H7 (cell line): Measurements from ENCODE around the gene SKOR2. TPM values are rescaled to one million over a fixed set of nuclear protein-coding genes. Genes with fewer than 3 reads are reported as not detected.

Experiments
- DNase-seq: peaks from one replicate; pipeline ENCODE4 v3.0.0; 2012
- H3K27me3 ChIP-seq: 2 replicates; pipeline ENCODE4 v1.6.0; 2011; ENCODE audit warnings: mild to moderate bottlenecking, low read length; ENCODE audit not compliant: control insufficient read depth, insufficient read depth
- H3K36me3 ChIP-seq: replicated peaks from 2 replicates; pipeline ENCODE4 v1.5.1; 2011; ENCODE audit warnings: low read length; ENCODE audit not compliant: control insufficient read depth, insufficient read depth
- H3K4me3 ChIP-seq: 2 replicates; pipeline ENCODE4 v1.5.1; 2011; ENCODE audit warnings: low read depth, mild to moderate bottlenecking, control low read depth, low read length, moderate library complexity; ENCODE audit not compliant: insufficient read depth
- total RNA-seq: library from RNA; depleted of rRNA; stranded (reverse); fragments of >200 nt; shearing (Covaris generic); gene quantifications from 2 replicates; pipeline ENCODE4 v1.2.3, GENCODE V29; 2014; rRNA removed

Gene SKOR2, protein sequence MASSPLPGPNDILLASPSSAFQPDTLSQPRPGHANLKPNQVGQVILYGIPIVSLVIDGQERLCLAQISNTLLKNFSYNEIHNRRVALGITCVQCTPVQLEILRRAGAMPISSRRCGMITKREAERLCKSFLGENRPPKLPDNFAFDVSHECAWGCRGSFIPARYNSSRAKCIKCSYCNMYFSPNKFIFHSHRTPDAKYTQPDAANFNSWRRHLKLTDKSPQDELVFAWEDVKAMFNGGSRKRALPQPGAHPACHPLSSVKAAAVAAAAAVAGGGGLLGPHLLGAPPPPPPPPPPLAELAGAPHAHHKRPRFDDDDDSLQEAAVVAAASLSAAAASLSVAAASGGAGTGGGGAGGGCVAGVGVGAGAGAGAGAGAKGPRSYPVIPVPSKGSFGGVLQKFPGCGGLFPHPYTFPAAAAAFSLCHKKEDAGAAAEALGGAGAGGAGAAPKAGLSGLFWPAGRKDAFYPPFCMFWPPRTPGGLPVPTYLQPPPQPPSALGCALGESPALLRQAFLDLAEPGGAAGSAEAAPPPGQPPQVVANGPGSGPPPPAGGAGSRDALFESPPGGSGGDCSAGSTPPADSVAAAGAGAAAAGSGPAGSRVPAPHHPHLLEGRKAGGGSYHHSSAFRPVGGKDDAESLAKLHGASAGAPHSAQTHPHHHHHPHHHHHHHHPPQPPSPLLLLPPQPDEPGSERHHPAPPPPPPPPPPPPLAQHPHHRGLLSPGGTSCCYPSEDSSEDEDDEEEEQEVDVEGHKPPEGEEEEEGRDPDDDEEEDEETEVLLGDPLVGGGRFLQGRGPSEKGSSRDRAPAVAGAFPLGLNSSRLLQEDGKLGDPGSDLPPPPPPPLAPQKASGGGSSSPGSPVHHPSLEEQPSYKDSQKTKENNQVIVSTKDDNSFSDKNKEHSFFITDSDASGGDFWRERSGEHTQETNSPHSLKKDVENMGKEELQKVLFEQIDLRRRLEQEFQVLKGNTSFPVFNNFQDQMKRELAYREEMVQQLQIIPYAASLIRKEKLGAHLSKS
- 0.07 and 0.15 TPM in 2 replicates for total RNA-seq

- Histone ChIP-seq H3K27me3 (peaks cover 98% of the 10 kb centered on the region), H3K4me3 (peak within 1 kb of the TSS; percentile 33), H3K36me3 (no peaks in the 10 kb centered on the region)
- peak; percentile 79 for DNase-seq
These were observed at the start of gene SKOR2 for GRCh38 chr18:47251289-47252120. Gene SKOR2, minus strand, starts transcription at chr18:47251660. Its CDS starts 2,477 bp downstream, at chr18:47249183.

GRCh38 chr18:47296462-47296861 is 45.0 kb upstream of the SKOR2 start:
- H3K27me3 ChIP-seq: no peaks in the 10 kb centered on the region
- H3K4me3 ChIP-seq: no peak overlapping the region
- no peaks in the 10 kb centered on the region for H3K36me3 ChIP-seq
- no peak for DNase-seq

DNA sequence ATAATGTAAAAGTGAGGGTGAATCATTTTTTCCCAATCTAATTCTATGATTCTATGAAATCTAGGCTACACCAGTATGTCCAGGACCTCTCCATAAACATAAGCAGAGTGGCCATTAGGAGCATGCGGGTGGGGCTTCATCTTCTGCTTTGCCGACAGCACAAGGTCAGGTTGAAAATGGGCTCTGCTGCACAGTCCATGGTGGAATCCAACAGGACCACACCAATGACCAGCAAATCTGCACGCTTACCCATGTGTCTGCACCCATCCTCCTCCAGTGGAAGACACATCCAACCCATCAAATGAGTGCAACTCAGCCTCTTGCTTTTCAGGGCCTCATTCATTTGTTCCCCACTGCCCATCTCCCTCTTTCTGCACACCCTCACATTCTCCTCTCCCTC is 43.3 kb upstream of the SKOR2 start:
- DNase-seq: no peak
- no peaks in the 10 kb centered on the region for H3K27me3 ChIP-seq
- no peaks in the 10 kb centered on the region for H3K36me3 ChIP-seq
- H3K4me3 ChIP-seq: no peak overlapping the region

GRCh38 chr18:47288741-47289140 is 37.3 kb upstream of the SKOR2 start:
- Histone ChIP-seq H3K4me3 (no peak overlapping the region), H3K27me3 (no peaks in the 10 kb centered on the region), H3K36me3 (no peaks in the 10 kb centered on the region)
- DNase-seq: no peak

DNA sequence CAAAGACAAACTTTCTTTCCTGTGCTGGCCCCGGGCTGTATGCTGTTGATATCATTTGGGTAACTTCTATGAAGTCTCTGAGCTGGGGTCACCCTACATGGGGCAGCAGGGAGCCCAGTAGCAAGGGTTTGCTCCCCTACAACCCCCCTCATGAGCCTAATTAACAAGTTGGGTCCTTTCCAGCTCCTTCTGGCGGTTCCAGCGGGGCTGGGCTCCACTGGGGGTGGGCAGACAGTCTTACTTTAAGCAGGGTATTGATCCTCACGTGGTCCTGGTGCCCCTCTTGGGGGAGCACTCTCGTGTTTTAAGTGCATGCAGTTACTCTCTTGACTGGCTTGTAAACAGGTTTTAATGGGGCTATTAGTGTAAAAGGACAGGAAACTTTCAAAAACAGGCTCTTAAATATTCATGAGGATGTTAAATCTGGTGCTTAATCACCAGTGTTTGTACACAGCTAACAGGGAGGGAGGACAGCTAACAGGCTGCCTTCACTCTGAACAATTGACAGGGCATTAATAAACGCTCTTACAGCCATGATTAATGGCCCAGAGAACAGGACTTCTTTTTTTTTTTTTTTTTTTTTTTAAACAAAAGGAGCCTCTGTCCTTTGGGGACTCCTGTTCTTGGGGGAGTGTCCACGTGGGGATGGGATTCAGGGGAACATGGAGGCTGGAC is 36.6 kb upstream of the SKOR2 start:
- H3K36me3 ChIP-seq: no peaks in the 10 kb centered on the region
- H3K27me3 ChIP-seq: no peaks in the 10 kb centered on the region
- DNase-seq: no peak
- H3K4me3 ChIP-seq: no peak overlapping the region

GRCh38 chr18:47286776-47287410 is 35.4 kb upstream of the SKOR2 start:
- H3K36me3 ChIP-seq: no peaks in the 10 kb centered on the region
- DNase-seq: no peak
- no peak overlapping the region for H3K4me3 ChIP-seq
- no peaks in the 10 kb centered on the region for H3K27me3 ChIP-seq

DNA sequence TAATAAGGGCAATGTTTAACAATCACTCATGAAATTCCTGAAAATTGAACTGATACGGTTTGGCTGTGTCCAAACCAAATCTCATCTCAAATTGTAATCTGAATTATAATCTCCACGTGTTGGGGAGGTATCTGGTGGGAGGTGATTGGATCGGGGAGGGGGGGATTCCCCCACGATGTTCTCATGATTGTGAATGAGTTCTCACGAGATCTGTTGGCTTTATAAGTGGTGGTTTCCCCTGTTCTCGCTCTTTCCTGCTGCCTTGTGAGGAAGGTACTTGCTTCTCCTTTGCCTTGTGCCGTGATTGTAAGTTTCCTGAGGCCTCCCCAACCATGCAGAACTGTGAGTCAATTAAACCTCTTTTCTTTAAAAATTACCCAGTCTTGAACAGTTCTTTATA is 34.0 kb upstream of the SKOR2 start:
- no peak for DNase-seq
- H3K27me3 ChIP-seq: no peaks in the 10 kb centered on the region
- H3K36me3 ChIP-seq: no peaks in the 10 kb centered on the region
- no peak overlapping the region for H3K4me3 ChIP-seq

DNA sequence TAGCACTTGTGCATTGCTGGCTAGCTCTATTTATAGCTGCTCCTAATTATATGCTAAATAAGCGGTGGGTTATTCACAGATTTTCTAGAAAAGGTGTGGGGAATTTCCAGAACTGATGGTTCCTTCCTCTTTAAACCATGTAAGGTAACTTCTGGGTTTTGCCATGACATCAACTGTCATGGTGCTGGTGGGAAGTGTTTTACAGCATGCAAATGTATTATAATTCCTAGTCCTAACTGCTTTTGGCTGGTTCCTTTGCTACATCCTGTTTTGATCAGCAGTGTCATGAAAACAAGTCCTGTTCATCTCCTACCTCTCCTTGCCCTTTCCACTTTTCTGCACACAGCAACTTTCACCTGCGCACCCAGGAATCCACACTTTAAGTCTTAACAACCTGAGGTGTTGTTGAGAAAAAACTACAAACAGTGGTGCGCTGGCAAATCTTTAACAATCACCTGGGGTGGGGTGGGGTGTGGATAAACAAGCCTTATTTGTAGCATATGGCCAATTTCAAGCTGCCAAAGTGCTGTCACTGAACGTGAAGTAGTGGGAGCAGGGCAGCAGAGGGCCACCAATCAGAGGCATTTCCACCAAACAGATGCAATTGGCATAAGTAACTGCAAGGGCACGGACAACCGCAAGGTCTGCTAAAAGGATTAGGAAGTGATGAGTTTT is 33.4 kb upstream of the SKOR2 start:
- DNase-seq: no peak
- no peak overlapping the region for H3K4me3 ChIP-seq
- no peaks in the 10 kb centered on the region for H3K36me3 ChIP-seq
- H3K27me3 ChIP-seq: no peaks in the 10 kb centered on the region

GRCh38 chr18:47283476-47283875 is 32.0 kb upstream of the SKOR2 start:
- Histone ChIP-seq H3K27me3 (no peaks in the 10 kb centered on the region; the same call in 1 of the 2 replicates), H3K36me3 (no peaks in the 10 kb centered on the region), H3K4me3 (no peak overlapping the region)
- DNase-seq: peak; percentile 43

GRCh38 chr18:47280121-47280520 is 28.7 kb upstream of the SKOR2 start:
- H3K4me3 ChIP-seq: no peak overlapping the region
- H3K27me3 ChIP-seq: no peaks in the 10 kb centered on the region; the same call in 1 of the 2 replicates
- no peaks in the 10 kb centered on the region for H3K36me3 ChIP-seq
- no peak for DNase-seq

DNA sequence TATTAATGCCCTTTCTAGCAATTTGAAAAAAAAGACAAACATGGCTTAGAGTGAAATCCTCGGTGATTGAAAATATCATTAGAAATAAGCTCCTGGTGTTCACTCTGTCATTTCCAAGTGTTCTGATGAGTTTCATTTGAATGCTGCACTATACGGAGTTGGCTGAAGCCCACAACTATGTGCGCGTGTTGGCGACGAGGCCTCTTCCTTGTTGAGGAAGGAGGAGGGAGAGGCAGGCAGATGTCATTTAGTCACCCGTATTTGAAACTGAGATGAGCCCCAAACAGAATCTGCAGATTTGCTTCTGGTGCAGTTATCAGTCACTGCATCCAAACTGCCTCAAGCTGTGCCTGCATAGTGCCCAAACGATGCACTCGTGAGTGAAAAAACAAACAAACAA is 23.5 kb upstream of the SKOR2 start:
- no peaks in the 10 kb centered on the region; the same call in 1 of the 2 replicates for H3K27me3 ChIP-seq

DNA sequence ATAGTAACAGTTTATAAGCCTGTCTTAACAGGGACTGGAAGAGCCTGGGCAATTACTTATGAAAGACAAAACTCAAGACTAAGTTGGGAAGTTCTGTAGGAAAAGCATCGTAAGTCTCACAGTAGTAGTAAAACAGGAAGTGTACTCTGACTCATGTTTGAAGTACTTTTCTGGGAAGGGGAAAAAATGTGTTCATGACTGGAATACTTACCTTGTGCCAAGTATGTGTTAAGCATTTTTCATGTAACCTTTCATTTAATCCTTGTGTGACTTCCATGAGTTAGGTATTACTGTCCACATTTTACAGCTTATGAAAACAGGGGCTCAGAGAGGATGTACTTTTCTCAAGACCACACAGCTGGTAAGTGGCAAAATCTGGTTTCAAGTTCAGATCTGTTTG is 13.7 kb upstream of the SKOR2 start:
- H3K4me3 ChIP-seq: no peak overlapping the region
- no peak for DNase-seq
- peaks cover 56% of the 10 kb centered on the region for H3K27me3 ChIP-seq
- no peaks in the 10 kb centered on the region for H3K36me3 ChIP-seq

More for the DNA sequence above, 23.5 kb upstream of the SKOR2 start:
- DNase-seq: no peak
- no peak overlapping the region for H3K4me3 ChIP-seq
- H3K36me3 ChIP-seq: no peaks in the 10 kb centered on the region

DNA sequence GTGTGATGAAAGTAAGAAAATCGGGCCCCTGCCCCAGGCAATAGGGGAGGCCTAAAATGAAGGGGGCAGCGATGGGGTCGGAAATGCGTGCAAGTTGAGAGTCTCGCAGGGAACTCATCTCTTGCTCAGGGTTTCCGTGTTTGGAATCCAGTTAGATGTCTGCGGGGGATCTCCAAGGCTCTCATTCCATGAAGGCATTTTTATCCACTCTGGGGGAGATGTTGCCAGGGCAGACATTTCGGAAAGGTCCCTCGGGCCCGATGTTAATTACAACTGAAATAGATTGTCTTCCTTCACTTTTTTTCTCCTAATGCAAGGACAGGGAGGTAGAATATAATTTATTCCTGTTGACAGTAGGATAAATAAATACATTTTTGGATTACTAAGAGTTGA is 12.8 kb upstream of the SKOR2 start:
- DNase-seq: no peak
- Histone ChIP-seq H3K27me3 (peaks cover 65% of the 10 kb centered on the region), H3K36me3 (no peaks in the 10 kb centered on the region), H3K4me3 (peak overlapping the region; percentile 67)
